ENCODE data around the gene ARL5A.

DNA sequence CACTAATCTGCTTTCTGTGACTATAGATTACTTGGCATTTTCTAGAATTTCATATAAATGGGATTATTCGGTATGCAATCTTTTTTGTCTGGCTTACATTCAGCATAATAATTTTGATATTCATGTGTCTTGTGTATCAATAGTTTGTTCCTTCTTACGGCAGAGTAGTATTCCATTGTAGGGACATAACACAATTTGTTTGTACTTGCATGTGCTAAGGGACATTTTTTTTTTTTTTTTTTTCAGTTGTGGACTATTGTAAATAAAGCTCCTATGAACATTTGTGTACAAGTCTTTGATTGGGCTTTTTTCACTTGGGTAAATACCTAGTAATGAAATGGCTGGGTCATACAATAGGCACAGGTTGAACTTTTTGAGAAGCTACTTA, 45.1 kb downstream of the ARL5A start:
- TF ChIP-seq, protein P1, sequence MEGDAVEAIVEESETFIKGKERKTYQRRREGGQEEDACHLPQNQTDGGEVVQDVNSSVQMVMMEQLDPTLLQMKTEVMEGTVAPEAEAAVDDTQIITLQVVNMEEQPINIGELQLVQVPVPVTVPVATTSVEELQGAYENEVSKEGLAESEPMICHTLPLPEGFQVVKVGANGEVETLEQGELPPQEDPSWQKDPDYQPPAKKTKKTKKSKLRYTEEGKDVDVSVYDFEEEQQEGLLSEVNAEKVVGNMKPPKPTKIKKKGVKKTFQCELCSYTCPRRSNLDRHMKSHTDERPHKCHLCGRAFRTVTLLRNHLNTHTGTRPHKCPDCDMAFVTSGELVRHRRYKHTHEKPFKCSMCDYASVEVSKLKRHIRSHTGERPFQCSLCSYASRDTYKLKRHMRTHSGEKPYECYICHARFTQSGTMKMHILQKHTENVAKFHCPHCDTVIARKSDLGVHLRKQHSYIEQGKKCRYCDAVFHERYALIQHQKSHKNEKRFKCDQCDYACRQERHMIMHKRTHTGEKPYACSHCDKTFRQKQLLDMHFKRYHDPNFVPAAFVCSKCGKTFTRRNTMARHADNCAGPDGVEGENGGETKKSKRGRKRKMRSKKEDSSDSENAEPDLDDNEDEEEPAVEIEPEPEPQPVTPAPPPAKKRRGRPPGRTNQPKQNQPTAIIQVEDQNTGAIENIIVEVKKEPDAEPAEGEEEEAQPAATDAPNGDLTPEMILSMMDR (IDR thresholded peaks at IDR 0.05), result no peak
- no peak for TF ChIP-seq EZH2 (IDR thresholded peaks at IDR 0.05)
- no peak for TF ChIP-seq EZH2phosphoT487 (IDR thresholded peaks at IDR 0.05)

Measured in neural progenitor cell (in vitro differentiated cells).